CD14-positive monocyte (primary cell): ENCODE data around the gene KLF2. TPM values are rescaled to one million over a fixed set of nuclear protein-coding genes. Genes with fewer than 3 reads are reported as not detected.

Source experiments
- DNase-seq, 3 donors: peaks; one replicate each; pipeline ENCODE4 v3.0.0-alpha.2; 2011 to 2022
- H2AFZ ChIP-seq: 2 replicates; pipeline ENCODE4 v1.6.0; 2012; ENCODE audit warnings: mild to moderate bottlenecking, low read depth, low read length, inconsistent platforms; ENCODE audit not compliant: insufficient read depth, poor library complexity, severe bottlenecking
- H3K27ac ChIP-seq, 2 donors: 1 replicate in 1 of 2; 2 replicates in 1 of 2; pipeline ENCODE4 v1.5.1; 2012 to 2013; ENCODE audit warnings: low read length in 2 of 2, control low read depth in 1 of 2, inconsistent platforms in 1 of 2, low read depth in 1 of 2, mild to moderate bottlenecking in 1 of 2
- H3K27me3 ChIP-seq, 2 donors: one replicate each; pipeline versions ENCODE4 v1.6.0 to v1.6.1; 2011 to 2013; ENCODE audit warnings: low read length in 2 of 2; ENCODE audit not compliant: control insufficient read depth in 2 of 2, insufficient read depth in 2 of 2
- H3K36me3 ChIP-seq, 2 donors: replicated peaks in 1 of 2; 1 replicate in 1 of 2; 2 replicates in 1 of 2; pipeline versions ENCODE4 v1.5.1 to v1.6.1; 2012 to 2013; ENCODE audit warnings: low read length in 2 of 2, control low read depth in 1 of 2, inconsistent platforms in 1 of 2, mild to moderate bottlenecking in 1 of 2; ENCODE audit not compliant: insufficient read depth in 2 of 2, control insufficient read depth in 1 of 2
- H3K4me1 ChIP-seq, 2 donors: 1 replicate in 1 of 2; 2 replicates in 1 of 2; pipeline versions ENCODE4 v1.5.1 to v1.6.1; 2012 to 2013; ENCODE audit warnings: low read length in 2 of 2, control low read depth in 1 of 2, inconsistent platforms in 1 of 2, mild to moderate bottlenecking in 1 of 2, moderate library complexity in 1 of 2; ENCODE audit not compliant: insufficient read depth in 2 of 2, control insufficient read depth in 1 of 2
- H3K4me2 ChIP-seq: replicated peaks from 2 replicates; pipeline ENCODE3; 2012; ENCODE audit warnings: low read length, moderate library complexity, mild to moderate bottlenecking; ENCODE audit not compliant: poor library complexity, severe bottlenecking; ENCODE audit errors: extremely low read depth
- H3K4me3 ChIP-seq, 3 experiments: fragments of 200-600 bp in 1 of 3; sonication (generic) in 1 of 3; replicated peaks in 1 of 3; 1 replicate in 2 of 3; 2 replicates in 1 of 3; pipeline ENCODE4 v1.5.1; 2011 to 2013; ENCODE audit warnings: low read length in 3 of 3, mild to moderate bottlenecking in 3 of 3, control low read depth in 2 of 3, low read depth in 2 of 3, inconsistent platforms in 1 of 3, moderate library complexity in 1 of 3
- H3K79me2 ChIP-seq: 2 replicates; pipeline ENCODE4 v1.6.0; 2012; ENCODE audit warnings: mild to moderate bottlenecking, control low read depth, inconsistent platforms, low read length, moderate library complexity; ENCODE audit not compliant: insufficient read depth
- H3K9ac ChIP-seq: 2 replicates; pipeline ENCODE4 v1.6.0; 2017; ENCODE audit warnings: low read length, mild to moderate bottlenecking; ENCODE audit not compliant: insufficient read depth, poor library complexity, severe bottlenecking
- H3K9me3 ChIP-seq, 2 donors: replicated peaks in 1 of 2; 1 replicate in 1 of 2; 2 replicates in 1 of 2; pipeline versions ENCODE4 v1.5.1 to v1.6.1; 2012 to 2013; ENCODE audit warnings: low read length in 2 of 2, control low read depth in 1 of 2; ENCODE audit not compliant: control insufficient read depth in 1 of 2, insufficient read depth in 1 of 2
- H4K20me1 ChIP-seq: 2 replicates; pipeline ENCODE4 v1.6.0; 2012; ENCODE audit warnings: mild to moderate bottlenecking, low read length, control low read depth, moderate library complexity; ENCODE audit not compliant: insufficient read depth
- H3K27ac Mint-ChIP-seq, 7 donors: one replicate each; pipeline ENCODE4 v1.8.0; 2020; ENCODE audit warnings: mild to moderate bottlenecking in 7 of 7, mixed read lengths in 7 of 7, moderate library complexity in 6 of 7, inconsistent platforms in 2 of 7
- H3K27me3 Mint-ChIP-seq, 3 donors: one replicate each; pipeline ENCODE4 v1.8.0; 2021 to 2022; ENCODE audit warnings: low read depth in 3 of 3, mild to moderate bottlenecking in 3 of 3, mixed read lengths in 3 of 3, moderate library complexity in 3 of 3, inconsistent platforms in 1 of 3
- H3K36me3 Mint-ChIP-seq, 2 donors: one replicate each; pipeline ENCODE4 v1.8.0; 2020; ENCODE audit warnings: mixed read lengths in 2 of 2, inconsistent platforms in 1 of 2, mild to moderate bottlenecking in 1 of 2
- H3K4me1 Mint-ChIP-seq: one replicate; pipeline ENCODE4 v1.8.0; 2020; ENCODE audit warnings: mild to moderate bottlenecking, mixed read lengths
- H3K4me3 Mint-ChIP-seq, 2 donors: one replicate each; pipeline ENCODE4 v1.8.0; 2020; ENCODE audit warnings: mild to moderate bottlenecking in 2 of 2, mixed read lengths in 2 of 2, moderate library complexity in 1 of 2
- H3K9me3 Mint-ChIP-seq, 7 donors: one replicate each; pipeline ENCODE4 v1.8.0; 2020 to 2022; ENCODE audit warnings: mixed read lengths in 7 of 7, mild to moderate bottlenecking in 6 of 7, moderate library complexity in 6 of 7, inconsistent platforms in 2 of 7
- WGBS: methylation state at CpG from one replicate; pipeline ENCODE4 v1.1.5; 2013; ENCODE audit warnings: missing lambda C conversion rate; ENCODE audit not compliant: insufficient coverage; 5-methylcytosine and 5-hydroxymethylcytosine counted together
- intact Hi-C, 2 donors: fragments of 100-400 bp; cut with micrococcal nuclease; formaldehyde crosslinking; loops; one replicate each; pipeline versions ENCODE4 v1.15.0 to v1.15.1; 2023
- polyA plus RNA-seq, 3 donors: library from polyadenylated mRNA; depleted of rRNA in 1 of 3; unstranded in 2 of 3; stranded (reverse) in 1 of 3; fragments of 300-500 nt in 2 of 3; fragments of >200 nt in 1 of 3; fragmentation: Illumina TruSeq in 2 of 3; gene quantifications; 1 replicate in 2 of 3; 2 replicates in 1 of 3; pipeline ENCODE4 v1.2.3, GENCODE V29; 2012 to 2021
- TF ChIP-seq, protein P1 (sequence below): fragments of 200-600 bp; IDR thresholded peaks from one replicate; pipeline ENCODE4 v1.8.0; 2022; ENCODE audit warnings: antibody characterized with exemption, mild to moderate bottlenecking

KLF2 gene
- polyA plus RNA-seq, 3 donors: 34.0 to 331 (median 51.4) TPM

DNA sequence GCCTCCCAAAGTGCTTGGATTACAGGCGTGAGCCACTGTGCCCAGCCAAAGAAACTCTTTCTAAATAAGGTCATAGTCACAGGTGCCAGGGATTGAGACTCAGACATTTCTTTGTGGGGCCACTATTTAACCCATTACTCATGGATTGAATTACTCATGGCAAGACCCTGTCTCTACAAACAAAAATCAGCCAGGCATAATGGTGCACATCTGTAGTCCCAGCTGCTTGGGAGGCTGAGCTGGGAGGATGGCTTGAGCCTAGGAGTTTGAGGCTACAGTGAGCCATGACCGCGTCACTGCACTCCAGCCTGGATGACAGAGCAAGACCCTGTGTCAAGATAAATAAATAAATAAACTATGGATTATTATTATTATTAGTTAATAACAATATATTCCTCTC, 3.6 kb upstream of the KLF2 start:
- H4K20me1 ChIP-seq: peaks cover 11% of the 10 kb centered on the region
- H3K9ac ChIP-seq: no peak overlapping the region
- no peak overlapping the region for H2AFZ ChIP-seq
- H3K9me3 Mint-ChIP-seq: peaks cover 0 to 6% (median 1%) of the 10 kb centered on the region in 7 donors
- no peak overlapping the region for H3K4me2 ChIP-seq
- H3K9me3 ChIP-seq: no peaks in the 10 kb centered on the region
- whole genome bisulfite sequencing: 100% methylated on average over 1 of the region's 3 CpGs
- peaks cover 18 to 21% (median 21%) of the 10 kb centered on the region in 3 donors for H3K27me3 Mint-ChIP-seq
- peaks cover 12% of the 10 kb centered on the region for H3K79me2 ChIP-seq
- TF ChIP-seq, protein P1, sequence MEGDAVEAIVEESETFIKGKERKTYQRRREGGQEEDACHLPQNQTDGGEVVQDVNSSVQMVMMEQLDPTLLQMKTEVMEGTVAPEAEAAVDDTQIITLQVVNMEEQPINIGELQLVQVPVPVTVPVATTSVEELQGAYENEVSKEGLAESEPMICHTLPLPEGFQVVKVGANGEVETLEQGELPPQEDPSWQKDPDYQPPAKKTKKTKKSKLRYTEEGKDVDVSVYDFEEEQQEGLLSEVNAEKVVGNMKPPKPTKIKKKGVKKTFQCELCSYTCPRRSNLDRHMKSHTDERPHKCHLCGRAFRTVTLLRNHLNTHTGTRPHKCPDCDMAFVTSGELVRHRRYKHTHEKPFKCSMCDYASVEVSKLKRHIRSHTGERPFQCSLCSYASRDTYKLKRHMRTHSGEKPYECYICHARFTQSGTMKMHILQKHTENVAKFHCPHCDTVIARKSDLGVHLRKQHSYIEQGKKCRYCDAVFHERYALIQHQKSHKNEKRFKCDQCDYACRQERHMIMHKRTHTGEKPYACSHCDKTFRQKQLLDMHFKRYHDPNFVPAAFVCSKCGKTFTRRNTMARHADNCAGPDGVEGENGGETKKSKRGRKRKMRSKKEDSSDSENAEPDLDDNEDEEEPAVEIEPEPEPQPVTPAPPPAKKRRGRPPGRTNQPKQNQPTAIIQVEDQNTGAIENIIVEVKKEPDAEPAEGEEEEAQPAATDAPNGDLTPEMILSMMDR: no peak
- peaks cover 2 to 3% of the 10 kb centered on the region in 2 donors for H3K36me3 Mint-ChIP-seq
- H3K27ac Mint-ChIP-seq: no peak overlapping the region
- peaks cover 41% of the 10 kb centered on the region for H3K4me1 Mint-ChIP-seq
- H3K4me3 ChIP-seq: no peak overlapping the region
- intact Hi-C loops: loop anchor here in 1 of 2 donors (5.0 kb wide), 1 partner anchor 74 kb away; no protein-coding TSS in a partner anchor
- peaks cover 33 to 42% of the 10 kb centered on the region in 2 donors for H3K4me1 ChIP-seq
- H3K27me3 ChIP-seq: peaks cover 0 to 5% of the 10 kb centered on the region in 2 donors
- peak overlapping the region in 1 of 2 donors; percentile 56 for H3K4me3 Mint-ChIP-seq
- DNase-seq: no peak
- peaks cover 2 to 3% of the 10 kb centered on the region in 2 donors for H3K36me3 ChIP-seq
- no peak overlapping the region for H3K27ac ChIP-seq

- intact Hi-C loops: loop anchor here (2.0 to 5.0 kb wide), 5 partner anchors 42 to 128 kb away; partner anchors contain the start of gene AP1M1 (in 1 of the 2)
- Mint-ChIP-seq H3K36me3 (peaks cover 29 to 45% of the 10 kb centered on the region in 2 donors), H3K9me3 (peaks cover 0 to 8% (median 2%) of the 10 kb centered on the region in 7 donors), H3K27ac (peak overlapping the region in 6 of 7 donors; percentile 57 to 92 (median 75)), H3K4me1 (peaks cover 38% of the 10 kb centered on the region), H3K4me3 (peak overlapping the region; percentile 68 to 74), H3K27me3 (peaks cover 13 to 19% (median 14%) of the 10 kb centered on the region in 3 donors)
- Histone ChIP-seq H3K79me2 (peaks cover 46% of the 10 kb centered on the region), H4K20me1 (peaks cover 33% of the 10 kb centered on the region), H3K27me3 (peaks cover 0 to 5% of the 10 kb centered on the region in 2 donors), H3K4me1 (peaks cover 33 to 56% of the 10 kb centered on the region in 2 donors), H3K9ac (peak overlapping the region; percentile 97), H3K4me3 (peak overlapping the region; percentile 54 to 98 (median 65)), H3K36me3 (peaks cover 21 to 25% of the 10 kb centered on the region in 2 donors), H2AFZ (no peak overlapping the region), H3K9me3 (no peaks in the 10 kb centered on the region), H3K4me2 (peak overlapping the region; percentile 81), H3K27ac (peak overlapping the region; percentile 43 to 91)
- WGBS: 4% methylated on average over 52 of the region's 52 CpGs
- peak in 2 of 3 donors; percentile 33 to 54 for DNase-seq
- TF ChIP-seq, protein P1: no peak
Measured at GRCh38 chr19:16325161-16325527, 518 bp downstream of the KLF2 start.
